GM19239 (cell line): ENCODE results near the gene KMT5B.

ENCODE experiments used
- DNase-seq: peaks from one replicate; pipeline ENCODE4 v3.0.0; 2011; ENCODE audit warnings: low spot score; ENCODE audit not compliant: insufficient read length
- FAIRE-seq: peaks from 2 replicates; lab custom pipeline; 2011; peaks lifted over from hg19 to GRCh38; lab: Jason Lieb, UNC

The KMT5B gene

GRCh38 chr11:68146704-68147474, 66.2 kb downstream of the KMT5B start:
- FAIRE-seq (no peak), DNase-seq (no peak)

- FAIRE-seq = no peak
Observed at GRCh38 chr11:68146010-68146540, 67.0 kb downstream of the KMT5B start.

GRCh38 chr11:68145120-68145866, 67.8 kb downstream of the KMT5B start:
- FAIRE-seq = no peak
- no peak for DNase-seq

More at GRCh38 chr11:68146010-68146540, 67.0 kb downstream of the KMT5B start:
- DNase-seq = no peak

DNA sequence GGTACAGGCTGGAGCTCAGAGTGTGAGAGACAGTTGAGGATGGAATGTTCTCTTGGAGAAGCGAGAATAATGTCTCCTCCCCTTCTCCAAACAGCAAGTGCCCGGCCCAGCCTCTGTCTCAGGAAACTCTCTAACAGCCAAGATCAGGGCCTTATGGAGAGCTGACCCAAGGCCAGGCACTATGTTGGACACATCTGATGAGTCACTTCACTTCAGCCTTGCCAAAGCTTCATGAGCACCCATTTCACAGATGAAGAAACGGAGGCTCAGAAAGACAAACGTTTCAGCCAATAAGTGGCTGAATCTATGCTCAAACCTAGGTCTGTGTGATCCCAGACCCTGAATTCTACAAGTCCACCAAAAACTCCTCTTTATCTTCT, 69.8 kb downstream of the KMT5B start:
- no peak for DNase-seq
- no peak for FAIRE-seq

DNA sequence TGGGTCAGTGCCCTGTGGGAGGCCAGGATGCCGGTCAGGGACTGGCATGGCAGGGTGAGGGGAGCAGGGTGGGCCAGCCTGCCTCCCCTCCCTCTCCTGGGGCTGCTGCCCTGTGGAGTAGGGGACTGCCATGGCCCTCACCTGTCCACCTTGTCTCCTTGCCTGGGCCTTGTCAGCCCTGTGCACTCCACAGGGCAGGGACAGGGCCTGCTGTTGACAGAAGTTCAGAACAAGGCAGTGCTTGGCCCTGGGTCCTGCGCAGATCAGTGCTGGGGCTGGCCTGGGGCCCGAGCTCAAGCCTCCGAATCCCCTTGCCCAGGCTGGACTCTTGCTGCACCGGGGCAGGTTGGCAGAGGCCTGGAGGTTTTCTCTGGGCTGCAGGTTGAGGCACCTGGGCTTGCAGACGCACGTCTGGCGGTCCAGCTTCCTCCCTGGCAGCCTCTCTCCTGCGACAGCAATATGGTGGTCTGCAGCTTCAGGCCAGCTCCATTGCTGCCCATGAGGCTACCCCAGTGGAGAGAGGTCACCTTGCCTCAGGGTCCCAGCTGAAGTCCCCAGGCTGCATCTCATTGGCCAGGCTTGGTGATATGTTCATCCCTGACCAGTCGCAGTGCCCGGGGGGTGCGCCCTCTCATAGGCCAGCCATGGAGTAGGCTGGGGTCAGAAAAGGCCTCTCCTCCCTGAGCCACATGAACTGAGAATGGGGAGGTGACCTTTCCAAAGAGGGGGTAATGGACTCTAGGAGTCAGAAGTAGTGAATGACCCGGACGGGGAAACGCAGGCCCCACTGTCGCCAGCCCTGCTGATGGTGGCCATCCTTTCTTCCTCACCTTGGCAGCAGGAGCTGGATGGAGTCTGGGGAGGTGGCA, 70.4 kb downstream of the KMT5B start:
- FAIRE-seq = no peak
- DNase-seq = no peak

DNA sequence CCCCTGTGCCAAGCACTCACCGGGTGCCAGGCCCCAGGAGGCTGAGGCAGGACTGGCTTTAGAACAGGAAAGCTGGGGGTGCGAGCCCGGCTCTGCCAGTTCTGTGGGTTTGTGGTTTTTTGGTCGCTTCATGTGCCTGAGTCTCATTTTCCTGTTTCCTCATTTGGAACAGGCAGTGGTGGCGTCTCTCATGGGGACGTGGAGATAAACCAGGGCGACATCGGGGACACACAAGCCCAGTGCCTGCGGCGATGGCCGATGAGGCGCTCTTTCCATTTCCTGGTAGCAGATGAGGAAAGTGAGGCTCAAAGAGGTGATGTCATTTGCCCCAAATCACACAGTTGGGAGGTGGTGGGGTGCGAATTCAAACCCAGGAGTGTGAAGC, 71.1 kb downstream of the KMT5B start:
- FAIRE-seq (no peak), DNase-seq (no peak)

DNA sequence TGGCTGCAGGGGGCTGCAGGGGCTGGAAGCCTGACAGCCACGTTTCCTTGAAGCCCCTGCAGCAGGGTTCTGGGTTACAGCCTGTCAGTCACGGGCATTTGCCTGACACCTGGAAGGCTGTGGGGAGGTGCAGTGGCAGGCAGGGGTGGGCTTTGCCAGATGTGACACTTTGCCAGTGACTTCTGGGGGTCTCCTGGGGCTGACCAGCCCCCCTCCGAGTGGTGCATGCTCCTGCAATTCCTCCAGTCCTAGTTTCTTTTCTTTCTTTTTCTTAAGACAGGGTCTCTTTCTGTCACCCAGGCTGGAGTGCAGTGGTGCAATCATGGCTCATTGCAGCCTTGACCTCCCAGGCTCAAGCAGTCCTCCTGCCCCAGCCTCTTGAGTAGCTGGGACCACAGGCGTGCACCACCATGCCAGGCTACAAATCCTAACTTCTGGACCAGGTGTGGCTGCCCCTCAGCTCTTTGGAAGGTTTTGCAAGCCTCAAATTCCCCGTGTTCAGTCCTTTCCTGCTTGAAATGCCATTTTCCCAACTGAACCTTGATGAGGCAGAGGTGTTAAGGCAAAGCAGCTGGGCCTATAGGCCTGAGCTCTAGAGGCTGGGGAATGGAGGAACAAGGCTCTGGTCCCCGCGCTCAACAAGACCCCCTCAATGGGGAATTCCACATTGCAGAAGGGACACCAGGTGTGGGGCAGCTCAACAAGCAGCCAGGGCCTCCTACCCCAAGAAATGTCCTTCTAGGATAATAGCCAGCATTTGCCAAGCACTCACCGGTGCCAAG, 71.7 kb downstream of the KMT5B start:
- no peak for FAIRE-seq

DNA sequence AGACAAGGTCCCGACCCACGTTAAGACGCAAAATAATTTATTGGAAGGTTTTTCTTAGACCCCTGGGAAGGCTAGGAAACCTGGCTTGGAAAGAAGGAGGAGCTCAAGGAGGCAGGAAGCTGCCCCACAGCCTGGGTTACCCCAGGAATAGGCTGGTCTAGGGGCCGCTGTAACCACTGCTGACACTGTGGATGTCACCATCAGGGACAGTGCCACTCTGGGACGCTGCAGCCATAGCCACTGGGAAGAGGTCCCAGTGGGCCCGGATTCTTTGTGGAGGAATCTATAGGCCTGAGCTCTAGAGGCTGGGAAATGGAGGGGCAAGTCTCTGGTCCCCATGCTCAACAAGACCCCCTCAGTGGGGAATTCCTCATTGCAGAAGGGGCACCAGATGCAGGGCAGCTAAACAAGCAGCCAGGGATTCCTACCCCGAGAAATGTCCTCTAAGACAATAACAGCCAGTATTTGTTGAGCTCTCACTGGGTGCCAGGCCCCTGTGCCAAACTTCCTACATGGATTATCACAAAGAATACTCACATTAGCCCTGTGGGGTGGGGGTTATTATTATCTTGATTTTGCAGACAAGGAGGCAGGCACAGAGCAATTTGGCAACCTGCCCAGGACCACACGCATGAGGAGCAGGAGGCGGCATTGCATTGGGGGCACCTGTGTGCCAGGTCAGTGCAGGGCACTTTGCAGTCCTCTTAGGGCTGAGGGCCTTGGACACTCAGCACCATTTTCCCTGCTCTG, 72.4 kb downstream of the KMT5B start:
- FAIRE-seq = no peak
- no peak for DNase-seq

More for the DNA sequence above, 71.7 kb downstream of the KMT5B start:
- no peak for DNase-seq

DNA sequence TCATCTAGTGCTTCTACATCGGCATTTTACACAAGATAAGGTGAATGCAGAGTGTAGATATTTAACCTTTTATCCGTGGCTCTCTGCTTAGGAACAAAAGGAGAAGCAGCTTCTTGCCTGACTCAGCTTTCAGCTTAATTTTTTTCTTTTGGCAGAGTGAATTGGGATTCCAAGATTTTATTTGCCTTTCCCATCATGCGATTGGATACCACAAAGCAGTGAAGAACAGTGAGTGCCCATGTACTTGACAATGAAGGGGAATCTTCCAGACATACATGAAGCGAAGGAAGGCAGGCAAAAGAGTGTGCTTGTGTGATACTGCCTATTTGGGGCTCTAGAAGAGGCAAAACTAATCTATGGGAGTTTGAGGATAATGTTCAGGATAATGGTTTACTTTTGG, 74.9 kb downstream of the KMT5B start:
- FAIRE-seq = no peak

DNA sequence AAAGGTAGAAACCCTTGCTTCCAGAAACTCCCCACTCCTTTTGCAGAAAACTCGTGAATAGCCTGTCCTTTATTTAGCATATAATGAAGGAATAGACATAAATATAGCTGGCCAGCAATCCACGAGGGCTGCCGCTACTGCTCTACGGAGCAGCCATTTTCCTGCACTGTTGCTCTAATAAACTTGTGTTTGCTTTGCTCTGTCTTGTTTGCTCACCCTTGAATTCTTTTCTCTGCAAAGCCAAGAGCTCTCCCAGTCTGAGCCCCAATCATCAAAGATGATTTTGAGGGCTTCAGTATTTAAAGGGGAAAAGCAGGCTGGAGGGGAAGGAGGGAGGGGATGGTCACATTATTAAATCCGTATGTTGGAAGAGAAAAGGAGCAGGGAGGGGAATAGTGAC, 75.3 kb downstream of the KMT5B start:
- DNase-seq (no peak), FAIRE-seq (no peak)

More for the DNA sequence above, 74.9 kb downstream of the KMT5B start:
- no peak for DNase-seq

- DNase-seq (no peak), FAIRE-seq (no peak)
Observed at GRCh38 chr11:68136866-68137265, 76.2 kb downstream of the KMT5B start.

- no peak for FAIRE-seq
- no peak for DNase-seq
Observed at GRCh38 chr11:68135161-68135560, 77.9 kb downstream of the KMT5B start.

GRCh38 chr11:68133761-68134160, 79.3 kb downstream of the KMT5B start:
- no peak for DNase-seq
- no peak for FAIRE-seq

- DNase-seq = no peak
- no peak for FAIRE-seq
Observed at GRCh38 chr11:68130121-68130520, 83.0 kb downstream of the KMT5B start.

DNA sequence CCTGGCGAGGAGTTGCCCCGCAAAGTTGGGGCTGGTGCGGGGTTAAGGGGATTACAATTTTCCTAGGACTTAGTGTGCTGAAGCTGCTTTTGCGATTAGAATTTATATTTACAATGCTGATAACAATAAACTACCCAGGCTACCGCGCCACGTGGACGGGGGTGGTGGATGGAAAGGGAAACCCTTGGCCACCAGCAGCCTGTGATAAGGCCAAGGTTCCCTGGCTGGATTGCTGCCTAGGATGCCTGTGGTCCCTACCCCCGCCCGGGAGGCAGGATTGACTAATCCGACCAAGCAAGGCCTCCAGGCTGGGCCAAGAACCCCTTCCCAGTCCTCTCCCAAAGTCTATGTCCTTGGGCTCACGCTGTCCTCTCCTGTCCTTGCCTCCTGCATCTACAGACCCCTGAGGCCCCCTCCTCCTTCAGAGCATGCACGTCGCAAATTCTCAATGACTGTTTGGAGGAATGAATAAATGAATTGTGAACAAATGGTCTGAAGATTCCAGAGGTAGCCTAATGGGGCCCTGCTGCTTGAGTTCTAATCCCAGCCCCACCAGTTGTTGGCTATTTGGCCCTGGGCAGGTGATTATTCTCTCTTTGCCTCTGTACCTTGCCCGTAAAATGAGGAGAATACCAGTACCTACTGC, 84.3 kb downstream of the KMT5B start:
- DNase-seq = no peak
- FAIRE-seq = no peak

- DNase-seq (no peak), FAIRE-seq (no peak)
Observed at GRCh38 chr11:68127714-68128681, 85.1 kb downstream of the KMT5B start.

GRCh38 chr11:68125164-68125563, 87.9 kb downstream of the KMT5B start:
- FAIRE-seq = no peak
- DNase-seq = no peak
